K562 (cell line): Measurements from ENCODE around the gene ERF. TPM values are rescaled to one million over a fixed set of nuclear protein-coding genes. Genes with fewer than 3 reads are reported as not detected.

Experiments
- ATAC-seq: fragments of 200-7000 bp; cut with Tn5 transposase; 3 replicates; pipeline ENCODE4 v1.9.1; 2020; ENCODE audit warnings: moderate library complexity
- BruUV-seq: library from RNA; stranded (reverse); fragments of 400-500 nt; replicated peaks from 2 replicates; lab custom pipeline; 2021; lab: Mats Ljungman, UMichigan
- CTCF ChIA-PET: fragments of 300-600 bp; formaldehyde crosslinking; extraction: SDS; loops from one replicate; lab custom pipeline; 2021; ENCODE audit warnings: low intra/inter-chr PET ratio; lab: Yijun Ruan, JAX
- POLR2A ChIA-PET: fragments of 300-600, 350-650 bp; sonication (Branson Sonifier 250); formaldehyde crosslinking; extraction: SDS; loops from one replicate; lab custom pipeline; 2021; ENCODE audit warnings: antibody characterized with exemption, inconsistent platforms; lab: Yijun Ruan, JAX
- DNase-seq, 4 experiments: peaks; one replicate each; pipeline versions ENCODE4 v3.0.0 to v3.0.0-alpha.2; 2011 to 2018; ENCODE audit warnings: low spot score in 3 of 4, mixed read lengths in 3 of 4; ENCODE audit errors: extremely low read depth in 1 of 4
- FAIRE-seq: peaks from 2 replicates; lab custom pipeline; 2011; peaks lifted over from hg19 to GRCh38; lab: Jason Lieb, UNC
- H2AFZ ChIP-seq: 2 replicates; pipeline ENCODE4 v1.6.0; 2011; ENCODE audit warnings: low read depth, low read length, control low read depth, inconsistent platforms
- H3K27ac ChIP-seq: fragments of 200-600 bp; 3 replicates; pipeline ENCODE4 v1.8.0; 2011; ENCODE audit warnings: low read depth, mild to moderate bottlenecking, control low read depth, inconsistent platforms, low read length, moderate library complexity, mixed read lengths; ENCODE audit errors: extremely low read depth
- H3K27me3 ChIP-seq, 2 experiments: fragments of 300-600 bp in 1 of 2; 2 replicates in 1 of 2; 3 replicates in 1 of 2; pipeline versions ENCODE4 v1.6.0 to v1.8.0; 2011; ENCODE audit warnings: inconsistent platforms in 2 of 2, low read length in 2 of 2, mild to moderate bottlenecking in 1 of 2, mixed read lengths in 1 of 2, moderate library complexity in 1 of 2; ENCODE audit not compliant: control insufficient read depth in 2 of 2, insufficient read depth in 2 of 2
- H3K36me3 ChIP-seq: fragments of 300-600 bp; 3 replicates; pipeline ENCODE4 v1.8.0; 2011; ENCODE audit warnings: mild to moderate bottlenecking, low read length, inconsistent platforms; ENCODE audit not compliant: control insufficient read depth, insufficient read depth
- H3K4me1 ChIP-seq, 2 experiments: fragments of 200-600 bp in 1 of 2; replicated peaks in 1 of 2; 2 replicates in 1 of 2; 3 replicates in 1 of 2; pipeline versions ENCODE4 v1.5.1 to v1.8.0; 2011; ENCODE audit warnings: inconsistent platforms in 2 of 2, low read length in 2 of 2, mild to moderate bottlenecking in 1 of 2, mixed read lengths in 1 of 2, moderate library complexity in 1 of 2; ENCODE audit not compliant: control insufficient read depth in 2 of 2, insufficient read depth in 2 of 2
- H3K4me2 ChIP-seq: 2 replicates; pipeline ENCODE4 v1.6.1; 2011; ENCODE audit warnings: low read length, control low read depth, inconsistent platforms, mixed read lengths; ENCODE audit not compliant: insufficient read depth
- H3K4me3 ChIP-seq: fragments of 200-600 bp; sonication (generic), shearing (Covaris generic); 2 replicates; pipeline ENCODE4 v1.5.1; 2016; ENCODE audit warnings: control low read depth, inconsistent platforms
- H3K79me2 ChIP-seq: fragments of 200-600 bp; 3 replicates; pipeline ENCODE4 v1.8.0; 2011; ENCODE audit warnings: low read length, inconsistent platforms; ENCODE audit not compliant: control insufficient read depth, insufficient read depth
- H3K9ac ChIP-seq, 2 experiments: 2 replicates each; pipeline versions ENCODE4 v1.6.0 to v1.6.1; 2011; ENCODE audit warnings: low read depth in 2 of 2, low read length in 2 of 2, control low read depth in 1 of 2, inconsistent platforms in 1 of 2, mild to moderate bottlenecking in 1 of 2, mixed read lengths in 1 of 2; ENCODE audit not compliant: insufficient read depth in 1 of 2
- H3K9me1 ChIP-seq: one replicate; pipeline ENCODE4 v1.6.0; 2011; ENCODE audit warnings: inconsistent platforms, mild to moderate bottlenecking, low read length, moderate library complexity; ENCODE audit not compliant: control insufficient read depth, insufficient read depth
- H3K9me3 ChIP-seq: replicated peaks from 2 replicates; pipeline ENCODE4 v1.5.1; 2011; ENCODE audit warnings: low read depth, low read length, inconsistent platforms; ENCODE audit not compliant: control insufficient read depth, insufficient read depth
- H4K20me1 ChIP-seq: replicated peaks from 2 replicates; pipeline ENCODE4 v1.6.1; 2011; ENCODE audit warnings: low read length, inconsistent platforms, mixed read lengths; ENCODE audit not compliant: control insufficient read depth, insufficient read depth
- ARHGAP35 ChIP-seq: fragments of 450-650 bp; IDR thresholded peaks from 2 replicates; pipeline ENCODE4 v1.6.1; 2018; ENCODE audit not compliant: partially characterized antibody
- BHLHE40 ChIP-seq: IDR thresholded peaks from 2 replicates; pipeline ENCODE4 v1.6.1; 2011; ENCODE audit warnings: low read length, improper control_type of control experiment
- ELF2 ChIP-seq: fragments of 250-450 bp; sonication (Bioruptor Pico); IDR thresholded peaks from 2 replicates; pipeline ENCODE4 v1.5.0; 2021; ENCODE audit warnings: mild to moderate bottlenecking
- FOXK1 ChIP-seq: sonication (generic); formaldehyde crosslinking; IDR thresholded peaks from 2 replicates; pipeline ENCODE4 v1.8.0; 2022; ENCODE audit warnings: missing genetic modification reagents, mild to moderate bottlenecking, borderline replicate concordance
- FOXM1 ChIP-seq, 2 experiments: fragments of 450-650 bp in 1 of 2; sonication (generic) in 1 of 2; formaldehyde crosslinking in 1 of 2; IDR thresholded peaks; 2 replicates each; pipeline versions ENCODE4 v1.6.1 to v1.9.0; 2017 to 2022; ENCODE audit warnings: low read depth in 2 of 2, mild to moderate bottlenecking in 2 of 2, missing genetic modification reagents in 1 of 2, moderate library complexity in 1 of 2
- ID3 ChIP-seq, 2 experiments: fragments of 250-450 bp in 1 of 2; fragments of 450-650 bp in 1 of 2; sonication (Bioruptor Pico) in 1 of 2; IDR thresholded peaks; 2 replicates each; pipeline versions ENCODE4 v1.6.1 to v1.8.0; 2016 to 2021; ENCODE audit warnings: mild to moderate bottlenecking in 2 of 2, moderate library complexity in 2 of 2, missing compliant biosample characterization in 1 of 2, missing genetic modification characterization in 1 of 2
- IRF9 ChIP-seq: fragments of 450-650 bp; IDR thresholded peaks from 2 replicates; pipeline ENCODE4 v1.6.1; 2016; ENCODE audit warnings: missing biosample characterization, missing genetic modification characterization
- LARP7 ChIP-seq: fragments of 450-650 bp; IDR thresholded peaks from 2 replicates; pipeline ENCODE4 v1.6.1; 2016
- OTX1 ChIP-seq: fragments of 450-650 bp; formaldehyde crosslinking; IDR thresholded peaks from 2 replicates; pipeline ENCODE4 v1.4.0; 2022; ENCODE audit warnings: mild to moderate bottlenecking
- RCOR1 ChIP-seq, 2 experiments: IDR thresholded peaks; 2 replicates each; pipeline ENCODE4 v1.6.1; 2012; ENCODE audit warnings: low read depth in 2 of 2, low read length in 2 of 2, borderline replicate concordance in 1 of 2, improper control_type of control experiment in 1 of 2
- RFX1 ChIP-seq: fragments of 450-650 bp; IDR thresholded peaks from 2 replicates; pipeline ENCODE4 v1.6.1; 2016; ENCODE audit warnings: mild to moderate bottlenecking, moderate library complexity
- TCFL5 ChIP-seq: fragments of 250-450 bp; sonication (Bioruptor Pico); conservative IDR thresholded peaks from 2 replicates; pipeline ENCODE4 v1.6.1; 2021; ENCODE audit warnings: mild to moderate bottlenecking, moderate library complexity, matching md5 sums
- ZFP36 ChIP-seq: fragments of 150-350 bp; IDR thresholded peaks from 2 replicates; pipeline ENCODE4 v1.6.1; 2018; ENCODE audit warnings: low read length, low read depth; ENCODE audit not compliant: partially characterized antibody
- ZNF175 ChIP-seq: fragments of 200-800 bp; sonication (Bioruptor generic); IDR thresholded peaks from 2 replicates; pipeline ENCODE4 v1.6.1; 2016; ENCODE audit warnings: low read depth, mild to moderate bottlenecking, missing genetic modification characterization, missing compliant biosample characterization
- ZNF3 ChIP-seq: fragments of 250-450 bp; sonication (Bioruptor Pico); IDR thresholded peaks from 2 replicates; pipeline ENCODE4 v1.5.0; 2021; ENCODE audit warnings: mild to moderate bottlenecking, moderate library complexity
- ZNF707 ChIP-seq: fragments of 250-450 bp; sonication (Bioruptor Pico); conservative IDR thresholded peaks from 2 replicates; pipeline ENCODE4 v1.8.0; 2022; ENCODE audit warnings: inconsistent platforms, mild to moderate bottlenecking, moderate library complexity
- ZNF76 ChIP-seq: fragments of 250-450 bp; sonication (Bioruptor Pico); IDR thresholded peaks from 2 replicates; pipeline ENCODE4 v1.4.0; 2020; ENCODE audit warnings: mild to moderate bottlenecking, moderate library complexity, borderline replicate concordance
- WGBS: fragments of 100-300 bp; shearing (Covaris generic); methylation state at CpG from one replicate; pipeline ENCODE4 v1.1.6; 2016; ENCODE audit warnings: low coverage, mixed read lengths; ENCODE audit not compliant: insufficient coverage; ENCODE audit errors: missing lambda C conversion rate; 5-methylcytosine and 5-hydroxymethylcytosine counted together
- in situ Hi-C: fragments of 300-500 bp; cut with MboI; formaldehyde crosslinking; loops from 4 replicates; pipeline ENCODE4 v1.15.0; 2018; ENCODE audit warnings: inconsistent platforms, mixed read lengths
- intact Hi-C: fragments of 100-400 bp; cut with micrococcal nuclease; formaldehyde crosslinking; loops from 2 replicates; pipeline ENCODE4 v1.14.2; 2022
- polyA plus RNA-seq, 8 experiments: library from polyadenylated mRNA; depleted of rRNA in 4 of 8; stranded (reverse) in 5 of 8; unstranded in 3 of 8; fragments of >200 nt; fragmentation: Nextera tagmentation in 2 of 8; fragmentation: Illumina TruSeq in 1 of 8; extraction: Ambion mirVana in 2 of 8; extraction: Trizol in 1 of 8; gene quantifications; 2 replicates each; pipeline versions ENCODE4 v1.2.1 to v1.2.3, GENCODE V29; 2011 to 2014; ENCODE audit warnings: inconsistent platforms in 1 of 8, missing spikeins in 1 of 8
- total RNA-seq, 7 experiments: library from RNA; depleted of rRNA in 6 of 7; stranded (reverse); fragments of >200 nt in 6 of 7; fragmentation: Illumina TruSeq in 2 of 7; extraction: Trizol in 2 of 7; gene quantifications; 2 replicates each; pipeline versions ENCODE4 v1.2.1 to v1.2.3, GENCODE V29; 2011 to 2021; ENCODE audit warnings: low replicate concordance in 1 of 7

Gene ERF
- total and polyA plus RNA-seq, 9 of the 15 experiments (the other 6 are each of a cell fraction or from before 2014, with no cell fraction given) = 0.03 to 75.4 (median 27.0) TPM

GRCh38 chr19:42242512-42243409 lies 12.2 kb downstream of the ERF start, which contains the start of gene GSK3A:
Gene GSK3A (minus strand): TSS chr19:42242602. CDS start chr19:42242465, 137 bp downstream.
- Histone ChIP-seq H3K4me2 (peak within 1 kb of the TSS; percentile 92), H3K27me3 (no peaks in the 10 kb centered on the region), H3K36me3 (peaks cover 32% of the 10 kb centered on the region), H3K4me1 (peaks cover 7 to 19% of the 10 kb centered on the region in 2 experiments; a peak in 4 of 5 replicates), H3K9me1 (no peaks in the 10 kb centered on the region), H3K9me3 (no peaks in the 10 kb centered on the region), H3K79me2 (peaks cover 49% of the 10 kb centered on the region), H3K4me3 (peak within 1 kb of the TSS; percentile 79), H4K20me1 (no peaks in the 10 kb centered on the region), H3K9ac (peak within 1 kb of the TSS; percentile 89 to 95), H3K27ac (peak within 1 kb of the TSS; percentile 84), H2AFZ (peak within 1 kb of the TSS; percentile 98)
- no TSS peak for BruUV-seq
- POLR2A ChIA-PET = interaction anchor here (0.5 to 11.7 kb wide), 22 partner anchors 9 to 154 kb away, joined by 3 to 116 read pairs (median 4); partner anchors contain the start of genes DEDD2, PAFAH1B3 and PRR19
- peak; percentile 82 to 99 (median 88) for DNase-seq
- intact Hi-C loops = loop anchor here (2.0 to 5.0 kb wide), 3 partner anchors 22 to 55 kb away; partner anchors contain the start of gene ZNF526
- peak; percentile 88 for ATAC-seq
- CTCF ChIA-PET = interaction anchor here (2.2 kb wide), 1 partner anchor 110 kb away, joined by 6 read pairs; the partner anchor contains the start of gene POU2F2
- FAIRE-seq = peak; percentile 99
- in situ Hi-C loops = no loop called here
- WGBS = under 1% methylated on average over 69 of the region's 76 CpGs
- TF ChIP-seq ELF2 (CRISPR knock-in tag) (peak; percentile 64; the same call in 1 of the 2 replicates), ZNF3 (no peak), ID3 (CRISPR knock-in tag; IDR thresholded peaks at IDR 0.05) (no peak), ID3 (tag; IDR thresholded peaks at IDR 0.05) (peak; percentile 42; the same call in 1 of the 2 replicates), FOXK1 (CRISPR knock-in tag) (no peak), TCFL5 (CRISPR knock-in tag) (no peak), ZNF175 (CRISPR knock-in tag) (peak; percentile 89), OTX1 (CRISPR knock-in tag) (peak; percentile 67; the same call in 1 of the 2 replicates), ZFP36 (peak; percentile 15), LARP7 (0 out of 2 replicates have a peak, but pooled peaks have one; percentile 35), FOXM1 (IDR thresholded peaks at IDR 0.05; ENCODE audit: low read depth) (no peak), FOXM1 (CRISPR knock-in tag; IDR thresholded peaks at IDR 0.05; ENCODE audit: low read depth) (no peak), RCOR1 (IDR thresholded peaks at IDR 0.05; ENCODE audit: borderline replicate concordance in 1 of 2, low read depth in 2 of 2, low read length in 2 of 2) (peak in 1 of 2 experiments; percentile 47; a peak in 2 of 4 replicates), RFX1 (peak; percentile 75), ZNF76 (CRISPR knock-in tag) (peak; percentile 80; the same call in 1 of the 2 replicates), ARHGAP35 (no peak), ZNF707 (CRISPR knock-in tag) (no peak), BHLHE40 (peak; percentile 54), IRF9 (tag) (no peak)
